K562 (cell line): ENCODE data around the gene COA6. TPM values are rescaled to one million over a fixed set of nuclear protein-coding genes. Genes with fewer than 3 reads are reported as not detected.

Experiments
- BRF1 ChIP-seq: IDR thresholded peaks from 3 replicates; pipeline ENCODE4 v1.6.1; 2011; ENCODE audit warnings: borderline replicate concordance, mild to moderate bottlenecking; ENCODE audit not compliant: insufficient read length; ENCODE audit errors: extremely low read depth
- FOSL1 ChIP-seq: fragments of 200-800 bp; sonication (Bioruptor generic); conservative IDR thresholded peaks from 2 replicates; pipeline ENCODE4 v1.6.1; 2016; ENCODE audit warnings: missing genetic modification characterization, missing compliant biosample characterization
- HDAC6 ChIP-seq: IDR thresholded peaks from 2 replicates; pipeline ENCODE4 v1.6.1; 2012; ENCODE audit warnings: low read depth, mild to moderate bottlenecking, control low read depth, inconsistent platforms, low read length, moderate library complexity
- ID3 ChIP-seq, 2 experiments: fragments of 250-450 bp in 1 of 2; fragments of 450-650 bp in 1 of 2; sonication (Bioruptor Pico) in 1 of 2; IDR thresholded peaks; 2 replicates each; pipeline versions ENCODE4 v1.6.1 to v1.8.0; 2016 to 2021; ENCODE audit warnings: mild to moderate bottlenecking in 2 of 2, moderate library complexity in 2 of 2, missing compliant biosample characterization in 1 of 2, missing genetic modification characterization in 1 of 2
- KDM1A ChIP-seq, 2 experiments: fragments of 450-650 bp; IDR thresholded peaks; 2 replicates each; pipeline ENCODE4 v1.6.1; 2016; ENCODE audit warnings: mild to moderate bottlenecking in 2 of 2
- KLF10 ChIP-seq: fragments of 250-450 bp; sonication (Bioruptor Pico); IDR thresholded peaks from 2 replicates; pipeline ENCODE4 v1.6.1; 2021; ENCODE audit warnings: matching md5 sums
- MCM7 ChIP-seq, 2 experiments: fragments of 450-650 bp; IDR thresholded peaks; 2 replicates each; pipeline ENCODE4 v1.6.1; 2016 to 2018
- MXD1 ChIP-seq: fragments of 250-450 bp; sonication (Bioruptor Pico); IDR thresholded peaks from 2 replicates; pipeline ENCODE4 v1.8.0; 2021; ENCODE audit warnings: borderline replicate concordance, mild to moderate bottlenecking, moderate library complexity; ENCODE audit not compliant: poor library complexity, severe bottlenecking
- PKNOX1 ChIP-seq: fragments of 450-650 bp; IDR thresholded peaks from 2 replicates; pipeline ENCODE4 v1.6.1; 2016
- SFPQ ChIP-seq: fragments of 200-400 bp; formaldehyde crosslinking; IDR thresholded peaks from 2 replicates; pipeline ENCODE4 v1.6.1; 2017; ENCODE audit warnings: mild to moderate bottlenecking, low read depth, low read length, moderate library complexity
- STAG1 ChIP-seq: sonication (generic); formaldehyde crosslinking; IDR thresholded peaks from 2 replicates; pipeline ENCODE4 v1.5.0; 2020; ENCODE audit warnings: missing genetic modification reagents, borderline replicate concordance
- TRIM28 ChIP-seq: fragments of 450-650 bp; IDR thresholded peaks from 2 replicates; pipeline ENCODE4 v1.6.1; 2017
- TSHZ1 ChIP-seq: fragments of 250-450 bp; sonication (Bioruptor Pico); IDR thresholded peaks from 2 replicates; pipeline ENCODE4 v1.4.0; 2020; ENCODE audit warnings: mild to moderate bottlenecking, moderate library complexity
- ZFP91 ChIP-seq: sonication (generic); formaldehyde crosslinking; IDR thresholded peaks from 2 replicates; pipeline ENCODE4 v1.8.0; 2022; ENCODE audit warnings: mild to moderate bottlenecking, missing genetic modification reagents
- ZKSCAN3 ChIP-seq: fragments of 250-450 bp; sonication (Bioruptor Pico); IDR thresholded peaks from 2 replicates; pipeline ENCODE4 v1.4.0; 2020
- ZSCAN29 ChIP-seq: fragments of 450-650 bp; IDR thresholded peaks from 2 replicates; pipeline ENCODE4 v1.6.1; 2017
- polyA plus RNA-seq, 8 experiments: library from polyadenylated mRNA; depleted of rRNA in 4 of 8; stranded (reverse) in 5 of 8; unstranded in 3 of 8; fragments of >200 nt; fragmentation: Nextera tagmentation in 2 of 8; fragmentation: Illumina TruSeq in 1 of 8; extraction: Ambion mirVana in 2 of 8; extraction: Trizol in 1 of 8; gene quantifications; 2 replicates each; pipeline versions ENCODE4 v1.2.1 to v1.2.3, GENCODE V29; 2011 to 2014; ENCODE audit warnings: inconsistent platforms in 1 of 8, missing spikeins in 1 of 8
- total RNA-seq, 7 experiments: library from RNA; depleted of rRNA in 6 of 7; stranded (reverse); fragments of >200 nt in 6 of 7; fragmentation: Illumina TruSeq in 2 of 7; extraction: Trizol in 2 of 7; gene quantifications; 2 replicates each; pipeline versions ENCODE4 v1.2.1 to v1.2.3, GENCODE V29; 2011 to 2021; ENCODE audit warnings: low replicate concordance in 1 of 7
- TF ChIP-seq, protein P1 (sequence below): fragments of 250-450 bp; sonication (Bioruptor Pico); IDR thresholded peaks from 2 replicates; pipeline ENCODE4 v1.9.0; 2021; ENCODE audit warnings: mild to moderate bottlenecking, inconsistent platforms

COA6 gene
- total and polyA plus RNA-seq, 9 of the 15 experiments (the other 6 are each of a cell fraction or from before 2014, with no cell fraction given), result 77.7 to 187 (median 134) TPM

DNA sequence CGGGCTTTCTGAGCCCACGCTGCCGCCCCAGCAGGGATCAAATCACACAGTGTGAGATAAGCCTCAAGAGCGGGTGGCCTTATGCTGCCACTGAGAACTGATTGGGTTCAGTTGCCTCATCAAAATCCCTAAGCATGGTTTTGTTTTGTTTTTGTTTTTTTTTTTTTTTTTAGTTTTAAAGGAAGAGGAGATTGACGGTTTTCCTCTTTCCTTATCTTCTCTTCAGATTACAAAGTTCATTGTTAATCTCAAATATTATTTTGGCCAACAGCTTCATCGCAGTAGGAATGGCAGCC, 651 bp downstream of the COA6 start (continued):
- no peak for TF ChIP-seq ZFP91 (CRISPR knock-in tag)
- TF ChIP-seq KDM1A (IDR thresholded peaks at IDR 0.05), result peak; percentile 0 to 26; a peak in 1 of 4 replicates
- no peak for TF ChIP-seq HDAC6
- TF ChIP-seq BRF1, result no peak
- no peak for TF ChIP-seq KLF10
- TF ChIP-seq FOSL1, result peak; percentile 45
- no peak for TF ChIP-seq MCM7 (IDR thresholded peaks at IDR 0.05)
- TF ChIP-seq ID3 (CRISPR knock-in tag; IDR thresholded peaks at IDR 0.05), result no peak
- TF ChIP-seq ID3 (tag; IDR thresholded peaks at IDR 0.05), result no peak
- TF ChIP-seq ZKSCAN3 (CRISPR knock-in tag), result no peak
- no peak for TF ChIP-seq SFPQ
- no peak for TF ChIP-seq ZSCAN29
- TF ChIP-seq MXD1 (CRISPR knock-in tag), result no peak
- no peak for TF ChIP-seq TRIM28
- TF ChIP-seq STAG1 (CRISPR knock-in tag), result no peak
- no peak for TF ChIP-seq TSHZ1 (CRISPR knock-in tag)
- no peak for TF ChIP-seq PKNOX1
- TF ChIP-seq, protein P1, sequence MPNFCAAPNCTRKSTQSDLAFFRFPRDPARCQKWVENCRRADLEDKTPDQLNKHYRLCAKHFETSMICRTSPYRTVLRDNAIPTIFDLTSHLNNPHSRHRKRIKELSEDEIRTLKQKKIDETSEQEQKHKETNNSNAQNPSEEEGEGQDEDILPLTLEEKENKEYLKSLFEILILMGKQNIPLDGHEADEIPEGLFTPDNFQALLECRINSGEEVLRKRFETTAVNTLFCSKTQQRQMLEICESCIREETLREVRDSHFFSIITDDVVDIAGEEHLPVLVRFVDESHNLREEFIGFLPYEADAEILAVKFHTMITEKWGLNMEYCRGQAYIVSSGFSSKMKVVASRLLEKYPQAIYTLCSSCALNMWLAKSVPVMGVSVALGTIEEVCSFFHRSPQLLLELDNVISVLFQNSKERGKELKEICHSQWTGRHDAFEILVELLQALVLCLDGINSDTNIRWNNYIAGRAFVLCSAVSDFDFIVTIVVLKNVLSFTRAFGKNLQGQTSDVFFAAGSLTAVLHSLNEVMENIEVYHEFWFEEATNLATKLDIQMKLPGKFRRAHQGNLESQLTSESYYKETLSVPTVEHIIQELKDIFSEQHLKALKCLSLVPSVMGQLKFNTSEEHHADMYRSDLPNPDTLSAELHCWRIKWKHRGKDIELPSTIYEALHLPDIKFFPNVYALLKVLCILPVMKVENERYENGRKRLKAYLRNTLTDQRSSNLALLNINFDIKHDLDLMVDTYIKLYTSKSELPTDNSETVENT (CRISPR knock-in tag), result no peak
